Subcutaneous adipose tissue (tissue), 4 donors: Measurements from ENCODE around the gene ANKRD62. TPM values are rescaled to one million over a fixed set of nuclear protein-coding genes. Genes with fewer than 3 reads are reported as not detected.

Source experiments
- CTCF ChIP-seq: fragments of 450-650 bp; IDR thresholded peaks from one replicate; pipeline ENCODE4 v1.5.1; 2016; ENCODE audit warnings: low read depth, mild to moderate bottlenecking, control low read depth, antibody characterized with exemption, moderate library complexity
- total RNA-seq, 4 donors: library from RNA; depleted of rRNA; stranded (reverse); fragments of >200 nt; gene quantifications; one replicate each; pipeline ENCODE4 v1.1.0, GENCODE V29; 2016

Gene ANKRD62
- total RNA-seq, 4 donors from 2014 or later: not detected

GRCh38 chr18:12059334-12060181 lies 34.1 kb upstream of the ANKRD62 start:
- no peak for TF ChIP-seq CTCF

GRCh38 chr18:12060182-12060870 lies 33.3 kb upstream of the ANKRD62 start:
- no peak for TF ChIP-seq CTCF

GRCh38 chr18:12061685-12062084 lies 32.0 kb upstream of the ANKRD62 start:
- TF ChIP-seq CTCF: no peak

- no peak for TF ChIP-seq CTCF
These were observed 30.7 kb upstream of the ANKRD62 start for GRCh38 chr18:12062974-12063373.

GRCh38 chr18:12064086-12064763 lies 29.4 kb upstream of the ANKRD62 start:
- no peak for TF ChIP-seq CTCF

- no peak for TF ChIP-seq CTCF
These were observed 28.2 kb upstream of the ANKRD62 start for GRCh38 chr18:12065397-12065796.
